Lung (tissue), 12 donors: ENCODE measurements around the gene NBEAL2. TPM values are rescaled to one million over a fixed set of nuclear protein-coding genes. Genes with fewer than 3 reads are reported as not detected.
"Not testable (repeated sequence)": the region's sequence is repeated elsewhere in the genome, so short reads cannot be mapped to it uniquely, and the experiment has no call there.

Experiments
- ATAC-seq: fragments of 200-7000 bp; cut with Tn5 transposase; one replicate; pipeline ENCODE4 v1.9.1; 2020; ENCODE audit warnings: moderate number of reproducible peaks; ENCODE audit not compliant: insufficient read depth, low FRiP score
- DNase-seq, 3 donors: peaks; one replicate each; pipeline ENCODE4 v3.0.0-alpha.2; 2013 to 2017
- H3K27ac ChIP-seq, 2 donors: one replicate each; pipeline ENCODE4 v1.5.1; 2013; ENCODE audit warnings: mild to moderate bottlenecking in 2 of 2, moderate library complexity in 2 of 2, control low read depth in 1 of 2, inconsistent platforms in 1 of 2, low read depth in 1 of 2, low read length in 1 of 2
- H3K27me3 ChIP-seq, 3 donors: one replicate each; pipeline ENCODE4 v1.5.1; 2013; ENCODE audit warnings: low read length in 2 of 3; ENCODE audit not compliant: control insufficient read depth in 3 of 3, insufficient read depth in 3 of 3
- H3K36me3 ChIP-seq, 4 donors: one replicate each; pipeline ENCODE4 v1.5.1; 2013; ENCODE audit warnings: low read length in 4 of 4, mild to moderate bottlenecking in 1 of 4, moderate library complexity in 1 of 4; ENCODE audit not compliant: control insufficient read depth in 4 of 4, insufficient read depth in 4 of 4
- H3K4me1 ChIP-seq, 5 donors: one replicate each; pipeline ENCODE4 v1.5.1; 2013; ENCODE audit warnings: low read length in 5 of 5, mild to moderate bottlenecking in 2 of 5, moderate library complexity in 1 of 5; ENCODE audit not compliant: control insufficient read depth in 5 of 5, insufficient read depth in 5 of 5
- H3K4me3 ChIP-seq: one replicate; pipeline ENCODE4 v1.5.1; 2013; ENCODE audit warnings: mild to moderate bottlenecking, control low read depth, moderate library complexity
- H3K9ac ChIP-seq, 2 donors: one replicate each; pipeline ENCODE4 v1.5.1; 2013; ENCODE audit warnings: low read length in 2 of 2, control low read depth in 1 of 2; ENCODE audit not compliant: insufficient read depth in 1 of 2
- H3K9me3 ChIP-seq, 4 donors: one replicate each; pipeline ENCODE4 v1.5.1; 2013; ENCODE audit warnings: low read length in 3 of 4, mild to moderate bottlenecking in 1 of 4, moderate library complexity in 1 of 4; ENCODE audit not compliant: control insufficient read depth in 4 of 4, insufficient read depth in 3 of 4
- CTCF ChIP-seq: IDR thresholded peaks from 2 replicates; pipeline ENCODE4 v1.5.1; 2012; ENCODE audit warnings: mild to moderate bottlenecking; ENCODE audit errors: control extremely low read depth, extremely low read depth
- WGBS, 2 donors: extraction: QIAGEN DNeasy Blood & Tissue Kit; methylation state at CpG; one replicate each; pipeline ENCODE4 v1.1.7; 2013; 5-methylcytosine and 5-hydroxymethylcytosine counted together
- polyA plus RNA-seq, 2 donors: library from polyadenylated mRNA; stranded (reverse); fragments of 200-250 nt; gene quantifications; one replicate each; pipeline ENCODE4 v1.2.1, GENCODE V29; 2013
- total RNA-seq, 2 donors: library from RNA; depleted of rRNA in 1 of 2; stranded (reverse); fragments of >200 nt in 1 of 2; gene quantifications; one replicate each; pipeline ENCODE4 v1.2.1, GENCODE V29; 2014 to 2021
- donor health status: control.
- donor health status: control.
- donor health status: Bipolar disorder and iron deficiency.
- donor health status: healthy.
- donor health status: DM: yes; HTN: yes; CAD: no.

The NBEAL2 gene
- total and polyA plus RNA-seq, 4 donors = 64.4 to 191 (median 136) TPM

GRCh38 chr3:47035645-47036044, 56.2 kb downstream of the NBEAL2 start:
- WGBS, 2 donors = 69 to 75% methylated on average over 2 of the region's 2 CpGs
- TF ChIP-seq CTCF = no peak
- peak in 2 of 3 donors; percentile 50 to 53 for DNase-seq
- peaks cover 0 to 2% (median 0%) of the 10 kb centered on the region in 5 donors for H3K4me1 ChIP-seq
- H3K4me3 ChIP-seq = no peak overlapping the region
- H3K27ac ChIP-seq = no peak overlapping the region
- peaks cover 17 to 36% (median 23%) of the 10 kb centered on the region in 4 donors for H3K36me3 ChIP-seq
- H3K9ac ChIP-seq = no peak overlapping the region
- no peaks in the 10 kb centered on the region for H3K9me3 ChIP-seq
- no peak for ATAC-seq
- no peaks in the 10 kb centered on the region for H3K27me3 ChIP-seq

- peaks cover 0 to 2% (median 0%) of the 10 kb centered on the region in 5 donors for H3K4me1 ChIP-seq
- DNase-seq (no peak), ATAC-seq (no peak)
- no peaks in the 10 kb centered on the region for H3K27me3 ChIP-seq
- H3K36me3 ChIP-seq = peaks cover 22 to 38% (median 26%) of the 10 kb centered on the region in 4 donors
- no peak for TF ChIP-seq CTCF
- H3K9me3 ChIP-seq = no peaks in the 10 kb centered on the region
- WGBS, 2 donors = 69 to 91% methylated on average over 3 of the region's 3 CpGs
- H3K9ac ChIP-seq = no peak overlapping the region
- no peak overlapping the region for H3K27ac ChIP-seq
- no peak overlapping the region for H3K4me3 ChIP-seq
These were observed 56.7 kb downstream of the NBEAL2 start for GRCh38 chr3:47036145-47036544.

GRCh38 chr3:47037302-47037701, 57.8 kb downstream of the NBEAL2 start:
- 72 to 83% methylated on average over 6 of the region's 6 CpGs for WGBS, 2 donors

GRCh38 chr3:47041114-47041513, 61.6 kb downstream of the NBEAL2 start:
- no peak for TF ChIP-seq CTCF
- peaks cover 20 to 35% (median 26%) of the 10 kb centered on the region in 4 donors for H3K36me3 ChIP-seq

More at GRCh38 chr3:47037302-47037701, 57.8 kb downstream of the NBEAL2 start:
- H3K27ac ChIP-seq, H3K9ac ChIP-seq, ATAC-seq, H3K4me3 ChIP-seq, H3K9me3 ChIP-seq, H3K4me1 ChIP-seq, DNase-seq, H3K27me3 ChIP-seq: not testable (repeated sequence)
- H3K36me3 ChIP-seq = peaks cover 26 to 42% (median 31%) of the 10 kb centered on the region in 4 donors

More at GRCh38 chr3:47041114-47041513, 61.6 kb downstream of the NBEAL2 start:
- Histone ChIP-seq H3K4me1 (peaks cover 0 to 2% (median 0%) of the 10 kb centered on the region in 5 donors), H3K9me3 (no peaks in the 10 kb centered on the region), H3K27me3 (no peaks in the 10 kb centered on the region), H3K9ac (no peak overlapping the region), H3K27ac (no peak overlapping the region), H3K4me3 (no peak overlapping the region)
- DNase-seq = no peak
- no peak for ATAC-seq
- 98 to 99% methylated on average over 3 of the region's 3 CpGs for WGBS, 2 donors
